Stomach (tissue), 4 donors: ENCODE results near the gene CA14.

Source experiments
- EP300 ChIP-seq: sonication (generic); formaldehyde crosslinking; IDR thresholded peaks from one replicate; pipeline ENCODE4 v1.6.1; 2017; ENCODE audit warnings: antibody characterized with exemption
- POLR2A ChIP-seq, 4 donors: fragments of 450-650 bp; IDR thresholded peaks; one replicate each; pipeline ENCODE4 v1.6.1; 2016; ENCODE audit warnings: antibody characterized with exemption in 4 of 4, control low read depth in 2 of 4, mild to moderate bottlenecking in 1 of 4, moderate library complexity in 1 of 4
- POLR2AphosphoS5 ChIP-seq, 3 donors: sonication (generic); formaldehyde crosslinking; IDR thresholded peaks; one replicate each; pipeline ENCODE4 v1.6.1; 2016; ENCODE audit warnings: antibody characterized with exemption in 3 of 3
- TF ChIP-seq, protein P1 (sequence below), 7 experiments: fragments of 450-650 bp in 4 of 7; fragments of 200-600 bp in 3 of 7; sonication (generic) in 3 of 7; IDR thresholded peaks; one replicate each; pipeline ENCODE4 v1.5.1; 2016 to 2019; ENCODE audit warnings: antibody characterized with exemption in 7 of 7, control low read depth in 2 of 7, mild to moderate bottlenecking in 1 of 7

DNA sequence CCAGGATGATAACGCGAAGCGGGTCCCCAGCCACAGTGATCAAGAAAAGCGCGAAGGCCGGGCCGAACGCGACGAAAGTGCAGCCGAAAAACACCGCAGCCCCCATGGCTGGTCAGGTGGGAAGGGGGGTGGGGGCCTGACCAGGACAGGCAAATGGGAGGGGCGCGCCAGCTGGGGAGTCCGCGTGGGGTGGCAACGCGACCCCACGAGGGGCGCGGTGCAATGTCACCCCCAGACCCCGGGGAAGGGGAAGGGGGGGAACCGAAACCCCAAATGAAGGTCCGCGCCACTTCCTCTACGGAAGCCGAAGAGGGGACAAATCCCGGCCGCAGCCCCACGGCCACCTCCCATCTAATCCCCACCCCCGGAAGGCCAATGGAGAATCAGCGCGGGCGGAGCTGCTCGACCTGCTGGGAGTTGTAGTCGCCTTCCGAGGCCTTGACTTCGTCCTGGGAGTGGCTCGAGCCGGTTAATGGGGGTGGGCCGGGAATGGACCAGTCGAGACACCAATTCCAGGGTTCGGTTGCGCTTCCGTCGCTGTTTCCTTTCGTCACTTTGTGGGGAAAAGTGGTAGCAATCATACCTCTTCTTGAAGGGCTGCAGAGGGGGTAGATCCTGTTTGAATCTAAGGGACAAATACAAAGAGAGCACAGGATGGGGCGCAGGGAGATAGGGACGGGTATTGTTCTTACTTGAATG is 11.3 kb downstream of the CA14 start, which contains the start of gene APH1A:
- TF ChIP-seq, protein P1, sequence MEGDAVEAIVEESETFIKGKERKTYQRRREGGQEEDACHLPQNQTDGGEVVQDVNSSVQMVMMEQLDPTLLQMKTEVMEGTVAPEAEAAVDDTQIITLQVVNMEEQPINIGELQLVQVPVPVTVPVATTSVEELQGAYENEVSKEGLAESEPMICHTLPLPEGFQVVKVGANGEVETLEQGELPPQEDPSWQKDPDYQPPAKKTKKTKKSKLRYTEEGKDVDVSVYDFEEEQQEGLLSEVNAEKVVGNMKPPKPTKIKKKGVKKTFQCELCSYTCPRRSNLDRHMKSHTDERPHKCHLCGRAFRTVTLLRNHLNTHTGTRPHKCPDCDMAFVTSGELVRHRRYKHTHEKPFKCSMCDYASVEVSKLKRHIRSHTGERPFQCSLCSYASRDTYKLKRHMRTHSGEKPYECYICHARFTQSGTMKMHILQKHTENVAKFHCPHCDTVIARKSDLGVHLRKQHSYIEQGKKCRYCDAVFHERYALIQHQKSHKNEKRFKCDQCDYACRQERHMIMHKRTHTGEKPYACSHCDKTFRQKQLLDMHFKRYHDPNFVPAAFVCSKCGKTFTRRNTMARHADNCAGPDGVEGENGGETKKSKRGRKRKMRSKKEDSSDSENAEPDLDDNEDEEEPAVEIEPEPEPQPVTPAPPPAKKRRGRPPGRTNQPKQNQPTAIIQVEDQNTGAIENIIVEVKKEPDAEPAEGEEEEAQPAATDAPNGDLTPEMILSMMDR (IDR thresholded peaks at IDR 0.05), result no peak
- TF ChIP-seq POLR2A (IDR thresholded peaks at IDR 0.05), result peak in 1 of 4 donors; percentile 3
- no peak for TF ChIP-seq EP300
- TF ChIP-seq POLR2AphosphoS5 (IDR thresholded peaks at IDR 0.05), result peak; percentile 79 to 96 (median 87)
